Astrocyte (in vitro differentiated cells and primary cell): ENCODE measurements around the gene C11orf98. TPM values are rescaled to one million over a fixed set of nuclear protein-coding genes. Genes with fewer than 3 reads are reported as not detected.
"Not testable (repeated sequence)": the region's sequence is repeated elsewhere in the genome, so short reads cannot be mapped to it uniquely, and the experiment has no call there.

Source experiments
- DNase-seq: peaks from one replicate; pipeline ENCODE4 v3.0.0-alpha.2; 2010; ENCODE audit warnings: low read depth
- FAIRE-seq: peaks from 2 replicates; lab custom pipeline; 2011; peaks lifted over from hg19 to GRCh38; lab: Jason Lieb, UNC
- H2AFZ ChIP-seq: 2 replicates; pipeline ENCODE4 v1.6.0; 2012; ENCODE audit warnings: low read depth, low read length, inconsistent platforms
- H3K27ac ChIP-seq: 2 replicates; pipeline ENCODE4 v1.5.1; 2011; ENCODE audit warnings: low read depth, low read length, inconsistent platforms
- H3K27me3 ChIP-seq: 2 replicates; pipeline ENCODE4 v1.6.0; 2011; ENCODE audit warnings: low read length, inconsistent platforms; ENCODE audit not compliant: insufficient read depth
- H3K36me3 ChIP-seq: 2 replicates; pipeline ENCODE4 v1.5.1; 2011; ENCODE audit warnings: low read length, inconsistent platforms; ENCODE audit not compliant: insufficient read depth
- H3K4me1 ChIP-seq: 2 replicates; pipeline ENCODE4 v1.5.1; 2011; ENCODE audit warnings: low read length, inconsistent platforms; ENCODE audit not compliant: insufficient read depth
- H3K4me2 ChIP-seq: 2 replicates; pipeline ENCODE4 v1.6.0; 2012; ENCODE audit warnings: low read length, inconsistent platforms
- H3K4me3 ChIP-seq: 2 replicates; pipeline ENCODE4 v1.5.1; 2011; ENCODE audit warnings: low read depth, mild to moderate bottlenecking, low read length, inconsistent platforms; ENCODE audit not compliant: insufficient read depth
- H3K79me2 ChIP-seq: 2 replicates; pipeline ENCODE4 v1.6.0; 2012; ENCODE audit warnings: mild to moderate bottlenecking, low read length, inconsistent platforms; ENCODE audit not compliant: insufficient read depth
- H3K9ac ChIP-seq: 2 replicates; pipeline ENCODE4 v1.6.0; 2012; ENCODE audit warnings: mild to moderate bottlenecking, low read length, inconsistent platforms
- H3K9me3 ChIP-seq: 2 replicates; pipeline ENCODE4 v1.5.1; 2012; ENCODE audit warnings: low read depth, mild to moderate bottlenecking, low read length, inconsistent platforms; ENCODE audit not compliant: insufficient read depth
- H4K20me1 ChIP-seq: 2 replicates; pipeline ENCODE4 v1.6.0; 2012; ENCODE audit warnings: low read length, inconsistent platforms; ENCODE audit not compliant: insufficient read depth
- H3K27ac Mint-ChIP-seq: one replicate; pipeline ENCODE4 v1.8.0; 2021; ENCODE audit warnings: mild to moderate bottlenecking, mixed read lengths; ENCODE audit not compliant: unreplicated experiment
- H3K27me3 Mint-ChIP-seq: one replicate; pipeline ENCODE4 v1.8.0; 2021; ENCODE audit warnings: low read depth, mixed read lengths; ENCODE audit not compliant: unreplicated experiment
- H3K36me3 Mint-ChIP-seq: one replicate; pipeline ENCODE4 v1.8.0; 2021; ENCODE audit warnings: low read depth, mixed read lengths; ENCODE audit not compliant: unreplicated experiment
- H3K4me1 Mint-ChIP-seq: one replicate; pipeline ENCODE4 v1.8.0; 2021; ENCODE audit warnings: low read depth, mixed read lengths; ENCODE audit not compliant: unreplicated experiment
- H3K4me3 Mint-ChIP-seq: one replicate; pipeline ENCODE4 v1.8.0; 2021; ENCODE audit warnings: mild to moderate bottlenecking, moderate library complexity, mixed read lengths; ENCODE audit not compliant: unreplicated experiment
- H3K9me3 Mint-ChIP-seq: one replicate; pipeline ENCODE4 v1.8.0; 2021; ENCODE audit warnings: mild to moderate bottlenecking, mixed read lengths; ENCODE audit not compliant: unreplicated experiment
- EZH2 ChIP-seq: IDR thresholded peaks from 2 replicates; pipeline ENCODE4 v1.6.1; 2012; ENCODE audit warnings: mild to moderate bottlenecking, low read length, inconsistent platforms; ENCODE audit not compliant: insufficient read depth
- total RNA-seq: library from RNA; stranded (reverse); gene quantifications from 2 replicates; pipeline ENCODE4 v1.2.1, GENCODE V29; 2021
- TF ChIP-seq, protein P1 (sequence below): IDR thresholded peaks from 2 replicates; pipeline ENCODE4 v1.5.1; 2011; ENCODE audit warnings: low read depth, mild to moderate bottlenecking, inconsistent platforms, low read length, moderate library complexity; ENCODE audit not compliant: insufficient read depth

The C11orf98 gene
- total RNA-seq, 1 donor from 2014 or later = 69.8 TPM

DNA sequence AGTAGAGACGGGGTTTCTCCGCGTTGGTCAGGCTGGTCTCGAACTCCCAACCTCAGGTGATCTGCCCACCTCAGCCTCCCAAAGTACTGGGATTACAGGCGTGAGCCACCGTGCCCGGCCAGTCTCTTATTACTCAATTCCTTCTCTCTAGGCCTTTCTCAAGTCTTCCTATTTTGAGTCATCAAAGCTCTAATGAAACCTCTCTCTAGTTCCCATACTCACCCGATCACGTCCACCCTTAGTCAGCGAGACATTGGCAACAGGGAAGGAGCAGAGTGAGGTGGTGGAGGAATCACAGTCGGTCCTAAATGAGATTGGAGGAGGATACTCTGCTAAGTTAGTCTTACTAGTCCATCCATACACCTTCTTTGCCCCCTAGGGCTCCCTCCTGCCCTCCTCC, 37.2 kb upstream of the C11orf98 start:
- no peak overlapping the region for H2AFZ ChIP-seq
- no peak overlapping the region for H3K9ac ChIP-seq
- no peaks in the 10 kb centered on the region for H3K9me3 ChIP-seq
- H3K4me1 ChIP-seq = peaks cover 16% of the 10 kb centered on the region
- TF ChIP-seq, protein P1, sequence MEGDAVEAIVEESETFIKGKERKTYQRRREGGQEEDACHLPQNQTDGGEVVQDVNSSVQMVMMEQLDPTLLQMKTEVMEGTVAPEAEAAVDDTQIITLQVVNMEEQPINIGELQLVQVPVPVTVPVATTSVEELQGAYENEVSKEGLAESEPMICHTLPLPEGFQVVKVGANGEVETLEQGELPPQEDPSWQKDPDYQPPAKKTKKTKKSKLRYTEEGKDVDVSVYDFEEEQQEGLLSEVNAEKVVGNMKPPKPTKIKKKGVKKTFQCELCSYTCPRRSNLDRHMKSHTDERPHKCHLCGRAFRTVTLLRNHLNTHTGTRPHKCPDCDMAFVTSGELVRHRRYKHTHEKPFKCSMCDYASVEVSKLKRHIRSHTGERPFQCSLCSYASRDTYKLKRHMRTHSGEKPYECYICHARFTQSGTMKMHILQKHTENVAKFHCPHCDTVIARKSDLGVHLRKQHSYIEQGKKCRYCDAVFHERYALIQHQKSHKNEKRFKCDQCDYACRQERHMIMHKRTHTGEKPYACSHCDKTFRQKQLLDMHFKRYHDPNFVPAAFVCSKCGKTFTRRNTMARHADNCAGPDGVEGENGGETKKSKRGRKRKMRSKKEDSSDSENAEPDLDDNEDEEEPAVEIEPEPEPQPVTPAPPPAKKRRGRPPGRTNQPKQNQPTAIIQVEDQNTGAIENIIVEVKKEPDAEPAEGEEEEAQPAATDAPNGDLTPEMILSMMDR = no peak
- TF ChIP-seq EZH2 = no peak
- peaks cover 5% of the 10 kb centered on the region for H3K79me2 ChIP-seq
- peak overlapping the region; percentile 41 for H3K4me3 Mint-ChIP-seq
- H3K4me2 ChIP-seq = no peak overlapping the region
- no peak for DNase-seq
- H3K36me3 Mint-ChIP-seq = peaks cover 8% of the 10 kb centered on the region
- no peaks in the 10 kb centered on the region for H3K27me3 Mint-ChIP-seq
- no peak overlapping the region for H3K27ac Mint-ChIP-seq
- peaks cover 10% of the 10 kb centered on the region for H3K36me3 ChIP-seq
- H3K4me3 ChIP-seq = no peak overlapping the region
- peaks cover 14% of the 10 kb centered on the region for H3K4me1 Mint-ChIP-seq
- no peaks in the 10 kb centered on the region for H3K27me3 ChIP-seq
- no peak overlapping the region for H3K27ac ChIP-seq
- no peak for FAIRE-seq
- no peaks in the 10 kb centered on the region for H4K20me1 ChIP-seq
- no peaks in the 10 kb centered on the region for H3K9me3 Mint-ChIP-seq

DNA sequence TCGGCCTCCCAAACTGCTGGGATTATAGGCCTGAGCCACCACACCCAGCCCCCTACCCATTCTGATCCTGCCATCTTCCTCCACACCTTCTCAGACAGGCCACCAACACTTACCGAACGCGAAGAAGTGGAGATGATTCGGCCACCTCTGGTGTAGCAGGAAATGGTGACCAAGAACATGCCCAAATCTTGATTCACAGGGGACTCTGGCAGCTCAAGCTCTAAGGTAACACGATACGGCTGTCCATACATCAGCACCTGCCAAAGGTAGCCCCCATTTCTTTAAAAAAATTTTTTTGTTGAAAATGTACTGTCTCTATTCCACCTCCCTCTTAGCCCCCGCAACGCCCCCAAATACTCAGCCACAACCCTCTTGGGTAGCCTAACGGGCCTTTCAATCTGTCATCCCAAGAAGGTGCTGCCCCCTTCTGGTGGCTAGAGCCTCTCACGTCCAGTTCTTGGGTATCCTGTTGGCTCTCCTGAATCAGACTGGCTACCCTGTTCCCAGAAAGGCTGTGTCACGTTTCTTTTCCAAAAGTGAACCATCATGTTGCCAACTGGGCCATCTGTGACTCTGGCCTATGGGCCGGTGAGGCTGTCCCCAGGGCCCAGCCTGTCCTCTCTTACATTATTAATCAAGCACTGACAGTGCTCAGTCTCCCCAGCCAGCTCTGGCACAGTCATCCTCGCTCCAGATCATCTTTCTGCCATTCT, 29.6 kb upstream of the C11orf98 start:
- no peak overlapping the region for H3K4me3 ChIP-seq
- peak; percentile 55 for DNase-seq
- Mint-ChIP-seq H3K4me3 (no peak overlapping the region), H3K9me3 (no peaks in the 10 kb centered on the region), H3K4me1 (peaks cover 5% of the 10 kb centered on the region), H3K27me3 (no peaks in the 10 kb centered on the region), H3K27ac (peak overlapping the region; percentile 59), H3K36me3 (peaks cover 10% of the 10 kb centered on the region)
- H3K9ac ChIP-seq = no peak overlapping the region
- no peak overlapping the region for H3K27ac ChIP-seq
- no peaks in the 10 kb centered on the region for H3K27me3 ChIP-seq
- no peak overlapping the region for H2AFZ ChIP-seq
- H3K9me3 ChIP-seq = no peaks in the 10 kb centered on the region
- no peak overlapping the region for H3K4me2 ChIP-seq
- H4K20me1 ChIP-seq = no peaks in the 10 kb centered on the region
- H3K36me3 ChIP-seq = peaks cover 14% of the 10 kb centered on the region
- no peaks in the 10 kb centered on the region for H3K79me2 ChIP-seq
- no peak for FAIRE-seq
- TF ChIP-seq, protein P1 = peak; percentile 86
- no peak for TF ChIP-seq EZH2
- H3K4me1 ChIP-seq = peaks cover 5% of the 10 kb centered on the region

DNA sequence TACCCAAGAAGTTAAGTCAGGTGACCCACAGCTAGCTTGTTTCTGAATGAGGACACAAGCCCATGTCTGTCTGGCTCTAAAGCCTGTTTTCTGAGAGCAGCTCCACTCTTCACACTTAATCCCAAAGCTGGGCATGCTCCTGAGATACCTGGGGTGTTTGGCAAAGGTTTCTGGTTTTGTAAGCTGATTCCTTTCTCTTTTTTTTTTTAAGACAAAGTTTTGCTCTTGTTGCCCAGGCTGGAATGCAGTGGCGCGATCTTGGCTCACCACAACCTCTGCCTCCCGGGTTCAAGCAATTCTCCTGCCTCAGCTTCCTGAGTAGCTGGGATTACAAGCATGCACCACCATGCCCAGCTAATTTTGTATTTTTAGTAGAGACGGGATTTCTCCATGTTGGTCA, 28.6 kb upstream of the C11orf98 start:
- not testable (repeated sequence) for FAIRE-seq, H3K27ac Mint-ChIP-seq, H3K27me3 ChIP-seq, H3K9me3 Mint-ChIP-seq, H3K4me3 ChIP-seq, H3K9me3 ChIP-seq, H4K20me1 ChIP-seq, H3K79me2 ChIP-seq, DNase-seq, H3K27ac ChIP-seq, H2AFZ ChIP-seq, H3K4me2 ChIP-seq, H3K4me3 Mint-ChIP-seq, H3K27me3 Mint-ChIP-seq, H3K9ac ChIP-seq
- peaks cover 13% of the 10 kb centered on the region for H3K4me1 ChIP-seq
- peaks cover 14% of the 10 kb centered on the region for H3K36me3 ChIP-seq
- Mint-ChIP-seq H3K36me3 (peaks cover 10% of the 10 kb centered on the region), H3K4me1 (peaks cover 11% of the 10 kb centered on the region)
